PC-3 (cell line): ENCODE results near the gene MX1.
"Not testable (repeated sequence)": the region's sequence is repeated elsewhere in the genome, so short reads cannot be mapped to it uniquely, and the experiment has no call there.

Experiments used
- CTCF ChIP-seq: fragments of 300-600 bp; sonication (generic); conservative IDR thresholded peaks from 2 replicates; pipeline ENCODE4 v1.5.1; 2017; ENCODE audit warnings: antibody characterized with exemption, low read depth, mild to moderate bottlenecking, low read length
- EZH2phosphoT487 ChIP-seq: fragments of 300-600 bp; sonication (generic); IDR thresholded peaks from 2 replicates; pipeline ENCODE4 v1.6.1; 2018; ENCODE audit warnings: mild to moderate bottlenecking, antibody characterized with exemption, low read length, borderline replicate concordance

- TF ChIP-seq CTCF, EZH2phosphoT487: not testable (repeated sequence)
Measured at GRCh38 chr21:41420998-41421397, 5.0 kb upstream of the MX1 start.
